Muscle of leg (tissue), 16 donors: ENCODE results near the gene ENTPD2. TPM values are rescaled to one million over a fixed set of nuclear protein-coding genes. Genes with fewer than 3 reads are reported as not detected.

Experiments
- DNase-seq: peaks from one replicate; pipeline ENCODE4 v3.0.0; 2013
- H3K27ac ChIP-seq: one replicate; pipeline ENCODE4 v1.5.1; 2013; ENCODE audit warnings: mild to moderate bottlenecking, low read length, control low read depth
- H3K27me3 ChIP-seq: one replicate; pipeline ENCODE4 v1.6.1; 2013; ENCODE audit warnings: low read length; ENCODE audit not compliant: control insufficient read depth, insufficient read depth
- H3K36me3 ChIP-seq: one replicate; pipeline ENCODE4 v1.6.1; 2013; ENCODE audit warnings: low read length; ENCODE audit not compliant: control insufficient read depth, insufficient read depth
- H3K4me1 ChIP-seq: one replicate; pipeline ENCODE4 v1.6.1; 2013; ENCODE audit warnings: low read length; ENCODE audit not compliant: control insufficient read depth, insufficient read depth
- H3K4me3 ChIP-seq: one replicate; pipeline ENCODE4 v1.5.1; 2013; ENCODE audit warnings: low read length, control low read depth
- H3K9me3 ChIP-seq: replicated peaks from 2 replicates; pipeline ENCODE4 v1.6.1; 2013; ENCODE audit warnings: low read depth, low read length; ENCODE audit not compliant: control insufficient read depth
- WGBS: methylation state at CpG from one replicate; pipeline ENCODE4 v1.1.5; 2013; ENCODE audit warnings: missing lambda C conversion rate; ENCODE audit not compliant: insufficient coverage; 5-methylcytosine and 5-hydroxymethylcytosine counted together
- long read RNA-seq, 11 donors: transcript quantifications; one replicate each; lab custom pipeline, GENCODE V29; 2026
- polyA plus RNA-seq, 8 donors: library from polyadenylated mRNA; unstranded; fragments of 120-200 nt; gene quantifications; one replicate each; pipeline versions ENCODE4 v1.2.1 to v1.2.3, GENCODE V29; 2013; ENCODE audit warnings: inconsistent platforms in 1 of 8, low replicate concordance in 1 of 8; ENCODE audit not compliant: insufficient read length in 8 of 8, insufficient read depth in 1 of 8
- total RNA-seq: library from RNA; stranded (reverse); fragments of 120-200 nt; gene quantifications from one replicate; pipeline ENCODE4 v1.2.4, GENCODE V29; 2013

Gene ENTPD2
- total RNA-seq, result 3.7 TPM
- 10 to 100 TPM in 7 of 8 donors, 1 to 10 TPM in 1; 9.6 to 20.6 (median 13.6) TPM for polyA plus RNA-seq
- long read RNA-seq, donor 1, partial matches to known transcripts, result 0 of 1 reads
- long read RNA-seq, donor 1, other reads (novel, unspliced or antisense), result 0 of 1 reads
- long read RNA-seq, donor 2, result 0 reads
- long read RNA-seq, donor 3, partial matches to known transcripts, result 0 of 3 reads
- long read RNA-seq, donor 3, other reads (novel, unspliced or antisense), result 0 of 3 reads
- long read RNA-seq, donor 4, transcript ENTPD2-202 (9 exons, 2,095 nt), result major isoform, 5 of 6 reads
- long read RNA-seq, donor 4, partial matches to known transcripts, result 0 of 6 reads
- long read RNA-seq, donor 4, other reads (novel, unspliced or antisense), result 0 of 6 reads
- long read RNA-seq, donor 5, transcript ENTPD2-202 (9 exons, 2,095 nt), result major isoform, 6 of 12 reads
- long read RNA-seq, donor 5, partial matches to known transcripts, result 5 of 12 reads
- long read RNA-seq, donor 5, other reads (novel, unspliced or antisense), result 0 of 12 reads
- long read RNA-seq, donor 6, partial matches to known transcripts, result 0 of 4 reads
- long read RNA-seq, donor 6, other reads (novel, unspliced or antisense), result 0 of 4 reads
- long read RNA-seq, donor 7, partial matches to known transcripts, result 0 of 2 reads
- long read RNA-seq, donor 7, other reads (novel, unspliced or antisense), result 0 of 2 reads
- long read RNA-seq, donor 8, result 0 reads
- long read RNA-seq, donor 9, result 0 reads
- long read RNA-seq, donor 10, partial matches to known transcripts, result 0 of 4 reads
- long read RNA-seq, donor 10, other reads (novel, unspliced or antisense), result 0 of 4 reads
- long read RNA-seq, donor 11, partial matches to known transcripts, result 0 of 2 reads
- long read RNA-seq, donor 11, other reads (novel, unspliced or antisense), result 0 of 2 reads

GRCh38 chr9:137053944-137054931, at the start of gene ENTPD2:
Gene ENTPD2, minus strand, starts transcription at chr9:137054061. Its CDS starts 64 bp downstream, at chr9:137053997.
- H3K27me3 ChIP-seq, result peaks cover 60% of the 10 kb centered on the region
- H3K9me3 ChIP-seq, result no peaks in the 10 kb centered on the region
- WGBS, result 10% methylated on average over 81 of the region's 90 CpGs
- H3K4me1 ChIP-seq, result peaks cover 61% of the 10 kb centered on the region
- DNase-seq, result no peak
- no peaks in the 10 kb centered on the region for H3K36me3 ChIP-seq
- H3K27ac ChIP-seq, result peak within 1 kb of the TSS; percentile 78
- H3K4me3 ChIP-seq, result peak within 1 kb of the TSS; percentile 25

DNA sequence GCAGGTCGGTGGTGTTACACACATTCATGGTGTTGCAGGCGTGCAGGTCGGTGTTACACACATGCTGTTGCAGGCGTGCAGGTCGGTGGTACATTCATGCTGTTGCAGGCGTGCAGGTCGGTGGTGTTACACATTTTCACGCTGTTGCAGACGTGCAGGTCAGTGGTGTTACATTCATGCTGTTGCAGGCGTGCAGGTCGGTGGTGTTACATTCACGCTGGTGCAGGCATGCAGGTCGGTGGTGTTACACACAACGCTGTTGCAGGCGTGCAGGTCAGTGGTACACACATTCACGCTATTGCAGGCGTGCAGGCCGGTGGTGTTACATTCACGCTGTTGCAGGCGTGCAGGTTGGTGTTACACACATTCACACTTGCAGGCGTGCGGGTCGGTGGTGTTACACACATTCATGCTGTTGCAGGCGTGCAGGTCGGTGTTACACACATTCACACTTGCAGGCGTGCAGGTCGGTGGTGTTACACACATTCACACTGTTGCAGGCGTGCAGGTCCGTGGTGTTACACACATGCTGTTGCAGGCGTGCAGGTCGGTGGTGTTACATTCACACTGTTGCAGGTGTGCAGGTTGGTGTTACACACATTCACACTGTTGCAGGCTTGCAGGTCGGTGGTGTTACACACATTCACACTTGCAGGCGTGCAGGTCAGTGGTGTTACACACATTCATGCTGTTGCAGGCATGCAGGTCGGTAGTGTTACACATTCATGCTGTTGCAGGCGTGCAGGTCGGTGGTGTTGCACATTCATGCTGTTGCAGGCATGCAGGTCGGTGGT, 49.5 kb upstream of the ENTPD2 start:
- no peaks in the 10 kb centered on the region for H3K4me1 ChIP-seq
- 94% methylated on average over 33 of the region's 37 CpGs for WGBS
- no peak overlapping the region for H3K4me3 ChIP-seq
- peaks cover 93% of the 10 kb centered on the region for H3K36me3 ChIP-seq
- no peak for DNase-seq
- H3K9me3 ChIP-seq, result no peaks in the 10 kb centered on the region
- H3K27ac ChIP-seq, result no peak overlapping the region
- H3K27me3 ChIP-seq, result no peaks in the 10 kb centered on the region

DNA sequence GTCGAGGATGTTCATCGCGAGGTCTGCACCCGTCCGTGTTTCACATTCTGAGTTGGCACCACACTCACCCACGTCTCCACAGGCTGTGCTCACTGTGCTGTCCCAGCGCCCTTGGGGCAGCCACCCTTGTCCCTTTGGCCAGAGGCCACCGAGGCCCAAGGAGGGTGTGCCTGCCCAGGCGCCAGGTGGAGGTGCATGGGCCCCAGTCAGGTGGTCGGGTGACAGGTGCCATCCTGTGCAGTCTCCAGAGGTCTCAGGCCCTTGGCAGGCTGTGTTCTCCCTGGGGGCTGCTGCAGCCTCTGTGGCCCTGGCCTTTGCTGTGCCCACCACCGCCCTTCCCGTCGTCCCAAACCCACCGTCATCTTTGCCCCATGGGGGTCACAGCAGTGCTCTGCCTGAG, 45.4 kb upstream of the ENTPD2 start:
- no peaks in the 10 kb centered on the region for H3K27me3 ChIP-seq
- no peak overlapping the region for H3K27ac ChIP-seq
- no peaks in the 10 kb centered on the region for H3K9me3 ChIP-seq
- peaks cover 88% of the 10 kb centered on the region for H3K36me3 ChIP-seq
- no peak overlapping the region for H3K4me3 ChIP-seq
- WGBS, result 86% methylated on average over 10 of the region's 14 CpGs
- no peak for DNase-seq
- no peaks in the 10 kb centered on the region for H3K4me1 ChIP-seq

DNA sequence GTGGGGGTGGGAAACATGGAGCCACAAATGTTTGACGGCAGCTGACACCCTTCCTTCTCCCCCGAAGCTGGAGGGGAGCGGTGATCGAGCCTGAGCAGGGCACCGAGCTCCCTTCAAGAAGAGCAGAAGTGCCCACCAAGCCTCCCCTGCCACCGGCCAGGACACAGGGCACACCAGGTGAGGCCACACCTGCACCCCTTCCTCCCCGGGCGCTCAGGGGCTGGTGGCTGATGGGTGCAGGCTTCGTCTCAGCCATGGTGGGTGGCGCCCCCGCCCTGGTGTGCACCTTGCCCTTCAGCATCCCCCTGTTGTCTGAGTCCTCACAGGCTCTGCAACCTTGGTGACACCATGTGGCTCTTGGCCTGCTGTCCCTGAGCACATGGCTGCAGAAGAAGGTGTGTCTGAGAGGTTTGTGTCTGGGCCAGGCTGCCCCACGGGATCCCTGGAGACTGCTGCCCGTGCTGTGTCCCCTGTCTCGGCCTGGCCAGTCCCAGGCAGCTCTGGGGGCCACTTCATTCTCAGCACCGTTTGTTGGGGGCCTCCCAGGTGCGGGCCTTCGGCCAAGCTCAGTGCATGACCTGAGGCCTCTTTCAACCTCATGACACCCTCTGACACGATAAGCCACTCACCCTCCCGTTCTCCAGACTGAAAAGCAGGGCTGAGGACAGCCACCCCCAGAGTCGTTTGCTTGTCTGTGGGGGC, 44.1 kb upstream of the ENTPD2 start:
- WGBS, result 96% methylated on average over 17 of the region's 20 CpGs
- Histone ChIP-seq H3K4me3 (no peak overlapping the region), H3K27me3 (no peaks in the 10 kb centered on the region), H3K9me3 (no peaks in the 10 kb centered on the region), H3K36me3 (peaks cover 80% of the 10 kb centered on the region), H3K4me1 (no peaks in the 10 kb centered on the region), H3K27ac (no peak overlapping the region)
- no peak for DNase-seq

GRCh38 chr9:137096785-137097546, 43.1 kb upstream of the ENTPD2 start:
- Histone ChIP-seq H3K27ac (no peak overlapping the region), H3K36me3 (peaks cover 80% of the 10 kb centered on the region), H3K27me3 (no peaks in the 10 kb centered on the region), H3K9me3 (no peaks in the 10 kb centered on the region), H3K4me3 (no peak overlapping the region), H3K4me1 (no peaks in the 10 kb centered on the region)
- WGBS, result 95% methylated on average over 24 of the region's 31 CpGs
- no peak for DNase-seq

DNA sequence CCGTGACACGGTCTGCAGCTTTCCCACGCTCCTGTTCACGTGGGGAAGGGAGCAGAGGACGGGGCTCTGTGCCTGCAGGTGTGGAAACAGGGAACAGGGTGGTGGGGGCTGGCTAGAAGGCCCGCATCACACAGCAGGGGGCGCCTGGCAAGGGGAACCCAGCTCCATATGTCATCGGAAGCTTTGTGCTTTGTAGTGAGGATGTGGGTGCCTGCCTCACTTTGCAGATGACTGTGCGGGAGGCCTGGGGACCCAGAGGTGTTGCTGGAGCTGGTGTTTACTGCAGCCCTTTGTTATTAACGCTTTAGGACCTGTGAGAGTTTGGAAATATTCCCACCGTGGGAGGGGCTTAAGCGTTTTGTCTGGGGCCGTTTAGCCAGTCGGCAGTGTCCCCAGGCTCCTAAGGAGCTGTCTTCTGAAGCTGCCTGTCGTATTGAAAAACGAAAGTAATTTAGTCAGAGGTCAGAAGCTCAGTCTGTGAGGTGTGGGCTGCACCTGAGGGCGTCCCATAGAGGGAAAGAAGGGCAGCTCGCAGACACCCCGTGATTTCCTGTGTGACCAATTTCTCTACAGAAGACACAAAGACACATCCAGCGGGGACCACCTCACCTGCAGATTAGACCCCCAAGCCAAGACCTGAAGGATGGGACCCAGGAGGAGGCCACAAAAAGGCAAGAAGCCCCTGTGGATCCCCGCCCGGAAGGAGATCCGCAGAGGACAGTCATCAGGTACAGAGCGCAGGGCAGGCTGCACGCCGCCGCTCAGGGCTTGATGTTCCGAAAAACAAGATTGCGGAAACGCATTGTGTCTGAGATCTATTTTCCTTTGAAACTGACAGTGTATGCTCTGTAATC, 42.0 kb upstream of the ENTPD2 start:
- Histone ChIP-seq H3K27ac (no peak overlapping the region), H3K4me1 (no peaks in the 10 kb centered on the region), H3K9me3 (no peaks in the 10 kb centered on the region), H3K4me3 (no peak overlapping the region), H3K27me3 (no peaks in the 10 kb centered on the region), H3K36me3 (peaks cover 78% of the 10 kb centered on the region)
- WGBS, result 77% methylated on average over 26 of the region's 30 CpGs
- DNase-seq, result no peak

DNA sequence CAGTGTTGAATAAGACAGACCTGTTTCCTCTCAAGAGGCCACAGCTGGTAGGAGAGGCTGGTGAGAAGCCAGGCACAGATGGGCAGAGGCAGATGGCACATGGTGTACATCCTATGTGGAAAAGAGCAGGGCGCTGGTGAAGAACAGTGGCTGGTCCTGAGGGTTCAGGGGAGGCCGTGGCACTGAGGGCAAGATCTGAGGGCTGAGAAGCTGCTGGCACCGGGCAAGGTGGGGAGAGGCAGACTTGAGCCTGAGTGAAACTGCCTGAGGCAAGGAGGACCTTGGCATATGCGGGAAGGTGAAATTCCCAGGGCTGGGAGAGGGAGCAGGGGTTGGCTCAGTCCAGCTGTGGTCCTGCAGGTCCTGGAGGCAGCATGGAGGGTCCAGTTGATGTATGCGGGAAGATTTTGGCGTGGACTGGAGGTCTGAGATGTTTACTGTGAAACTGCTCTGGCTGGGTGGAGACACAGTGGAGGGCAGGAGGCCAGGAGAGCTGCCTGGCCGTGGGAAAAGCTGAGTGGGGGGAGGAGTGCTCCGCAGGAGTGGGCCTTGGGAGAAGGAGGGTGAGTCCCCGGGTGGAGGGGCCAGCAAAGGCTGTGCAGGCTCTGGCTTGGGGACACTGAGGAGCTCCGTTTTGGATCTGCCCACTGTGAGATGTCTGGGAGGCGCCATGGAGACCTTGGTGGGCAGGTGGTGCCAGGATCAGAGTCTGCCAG, 35.5 kb upstream of the ENTPD2 start:
- peaks cover 16% of the 10 kb centered on the region for H3K4me1 ChIP-seq
- H3K27ac ChIP-seq, result no peak overlapping the region
- peaks cover 40% of the 10 kb centered on the region for H3K36me3 ChIP-seq
- no peak for DNase-seq
- no peaks in the 10 kb centered on the region for H3K27me3 ChIP-seq
- no peak overlapping the region for H3K4me3 ChIP-seq
- WGBS, result 77% methylated on average over 11 of the region's 11 CpGs
- no peaks in the 10 kb centered on the region for H3K9me3 ChIP-seq
